ENCODE measurements around the gene CORO2B.

DNA sequence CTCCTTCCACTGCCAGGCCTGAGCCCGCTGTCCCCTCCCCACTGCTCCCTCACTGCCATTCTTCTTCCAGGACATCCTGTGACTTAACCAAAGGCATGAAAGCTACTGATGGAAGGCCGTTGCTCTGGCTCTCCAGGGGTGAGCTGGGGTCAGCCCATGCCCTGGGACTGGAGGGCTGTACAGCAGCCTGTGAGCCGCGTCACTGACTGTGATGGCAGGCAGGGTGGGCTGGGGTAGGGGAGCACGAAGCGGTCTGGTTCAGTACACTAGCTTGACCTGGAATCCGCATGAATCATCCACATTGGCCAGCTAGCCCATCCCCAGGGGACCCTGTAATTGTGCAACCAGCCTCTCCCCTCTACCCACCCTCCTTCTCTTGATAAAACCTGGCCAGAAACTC lies 30.8 kb downstream of the CORO2B start:
- TF ChIP-seq, protein P1, sequence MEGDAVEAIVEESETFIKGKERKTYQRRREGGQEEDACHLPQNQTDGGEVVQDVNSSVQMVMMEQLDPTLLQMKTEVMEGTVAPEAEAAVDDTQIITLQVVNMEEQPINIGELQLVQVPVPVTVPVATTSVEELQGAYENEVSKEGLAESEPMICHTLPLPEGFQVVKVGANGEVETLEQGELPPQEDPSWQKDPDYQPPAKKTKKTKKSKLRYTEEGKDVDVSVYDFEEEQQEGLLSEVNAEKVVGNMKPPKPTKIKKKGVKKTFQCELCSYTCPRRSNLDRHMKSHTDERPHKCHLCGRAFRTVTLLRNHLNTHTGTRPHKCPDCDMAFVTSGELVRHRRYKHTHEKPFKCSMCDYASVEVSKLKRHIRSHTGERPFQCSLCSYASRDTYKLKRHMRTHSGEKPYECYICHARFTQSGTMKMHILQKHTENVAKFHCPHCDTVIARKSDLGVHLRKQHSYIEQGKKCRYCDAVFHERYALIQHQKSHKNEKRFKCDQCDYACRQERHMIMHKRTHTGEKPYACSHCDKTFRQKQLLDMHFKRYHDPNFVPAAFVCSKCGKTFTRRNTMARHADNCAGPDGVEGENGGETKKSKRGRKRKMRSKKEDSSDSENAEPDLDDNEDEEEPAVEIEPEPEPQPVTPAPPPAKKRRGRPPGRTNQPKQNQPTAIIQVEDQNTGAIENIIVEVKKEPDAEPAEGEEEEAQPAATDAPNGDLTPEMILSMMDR (IDR thresholded peaks at IDR 0.05; ENCODE audit: insufficient read depth, low read length, poor library complexity, severe bottlenecking), result no peak
- no peak for TF ChIP-seq EZH2phosphoT487 (conservative IDR thresholded peaks at IDR 0.05; ENCODE audit: low read length)
